H1 (cell line): ENCODE measurements around the gene RSBN1. TPM values are rescaled to one million over a fixed set of nuclear protein-coding genes. Genes with fewer than 3 reads are reported as not detected.
A peak's percentile ranks its signal among the peaks of the same experiment; 100 is the strongest.

Experiments used
- CBX5 ChIP-seq: fragments of 300-800, 300-1000 bp; sonication (generic); IDR thresholded peaks from 2 replicates; pipeline ENCODE4 v1.7.1; 2016; ENCODE audit warnings: antibody characterized with exemption, low read length, low read depth
- E2F6 ChIP-seq: IDR thresholded peaks from 2 replicates; pipeline ENCODE4 v1.6.1; 2012; ENCODE audit warnings: inconsistent platforms
- GTF2F1 ChIP-seq: IDR thresholded peaks from 2 replicates; pipeline ENCODE4 v1.6.1; 2012; ENCODE audit warnings: low read depth, low read length, improper control_type of control experiment, borderline replicate concordance
- HDAC2 ChIP-seq, 2 experiments: fragments of 300-600 bp in 1 of 2; sonication (generic) in 1 of 2; IDR thresholded peaks; 2 replicates each; pipeline ENCODE4 v1.6.1; 2011 to 2012; ENCODE audit warnings: low read depth in 2 of 2, low read length in 2 of 2, mild to moderate bottlenecking in 2 of 2, moderate library complexity in 2 of 2, borderline replicate concordance in 1 of 2, inconsistent platforms in 1 of 2
- KDM4A ChIP-seq: IDR thresholded peaks from one replicate; pipeline ENCODE4 v1.7.1; 2012; ENCODE audit warnings: low read depth, mild to moderate bottlenecking, moderate library complexity, low read length, inconsistent platforms; ENCODE audit not compliant: severe bottlenecking
- KDM5A ChIP-seq: fragments of 200-600 bp; IDR thresholded peaks from 2 replicates; pipeline ENCODE4 v1.7.1; 2012; ENCODE audit warnings: mild to moderate bottlenecking, low read length, inconsistent platforms, mixed read lengths
- MAFK ChIP-seq: IDR thresholded peaks from 2 replicates; pipeline ENCODE4 v1.6.1; 2012; ENCODE audit warnings: low read depth, mild to moderate bottlenecking, improper control_type of control experiment, low read length
- NRF1 ChIP-seq: IDR thresholded peaks from 2 replicates; pipeline ENCODE4 v1.6.1; 2011; ENCODE audit warnings: mild to moderate bottlenecking, low read depth, low read length, improper control_type of control experiment
- RBBP5 ChIP-seq: IDR thresholded peaks from 2 replicates; pipeline ENCODE4 v1.7.1; 2012; ENCODE audit warnings: low read depth, mild to moderate bottlenecking, inconsistent platforms, low read length, moderate library complexity, borderline replicate concordance
- TAF1 ChIP-seq: IDR thresholded peaks from 2 replicates; pipeline ENCODE4 v1.6.1; 2011; ENCODE audit warnings: mild to moderate bottlenecking, low read depth, low read length
- TAF7 ChIP-seq: optimal IDR thresholded peaks from 2 replicates; pipeline ENCODE3; 2011; ENCODE audit warnings: low read depth, mild to moderate bottlenecking, inconsistent platforms, low read length, moderate library complexity, borderline replicate concordance
- TBP ChIP-seq: IDR thresholded peaks from 2 replicates; pipeline ENCODE4 v1.6.1; 2011; ENCODE audit warnings: low read depth, low read length, improper control_type of control experiment
- YY1 ChIP-seq: IDR thresholded peaks from 2 replicates; pipeline ENCODE4 v1.6.1; 2011; ENCODE audit warnings: low read depth, mild to moderate bottlenecking, low read length
- polyA plus RNA-seq, 7 experiments: library from polyadenylated mRNA; depleted of rRNA in 3 of 7; stranded (reverse) in 5 of 7; unstranded in 2 of 7; fragments of >200 nt in 5 of 7; fragments of 200-250 nt in 2 of 7; gene quantifications; 1 replicate in 5 of 7; 2 replicates in 1 of 7; 4 replicates in 1 of 7; pipeline versions ENCODE4 v1.2.1 to v1.2.3, GENCODE V29; 2011 to 2013; ENCODE audit warnings: missing spikeins in 2 of 7, mixed read lengths in 2 of 7
- total RNA-seq: library from RNA; stranded (reverse); fragmentation: NEBNext Ultra II Directional; extraction: Animal tissue kit (Norgen Biotek cat#: 25700); gene quantifications from 2 replicates; pipeline ENCODE4 v1.2.1, GENCODE V29; 2021

The RSBN1 gene
- total and polyA plus RNA-seq, 2 of the 8 experiments (the other 6 are each of a cell fraction or from before 2014, with no cell fraction given), result 4.2 to 17.6 TPM

- TF ChIP-seq MAFK (peak; percentile 38; the same call in 1 of the 2 replicates), GTF2F1 (no peak), TBP (peak; percentile 63; the same call in 1 of the 2 replicates), KDM4A (peak; percentile 54), TAF7 (peak; percentile 49), HDAC2 (IDR thresholded peaks at IDR 0.05; ENCODE audit: borderline replicate concordance in 1 of 2, low read depth in 2 of 2, low read length in 2 of 2) (peak in 1 of 2 experiments; percentile 5; a peak in 1 of 4 replicates), CBX5 (no peak), KDM5A (no peak), RBBP5 (0 out of 2 replicates have a peak, but pooled peaks have one; percentile 25), YY1 (0 out of 2 replicates have a peak, but pooled peaks have one; percentile 27), E2F6 (0 out of 2 replicates have a peak, but pooled peaks have one; percentile 15), TAF1 (peak; percentile 90), NRF1 (no peak)
Measured at GRCh38 chr1:113759333-113760101, 52.8 kb downstream of the RSBN1 start, which contains the start of gene PHTF1 (continued).
